Chondrocyte (in vitro differentiated cells): Measurements from ENCODE around the gene DYNC1I1. TPM values are rescaled to one million over a fixed set of nuclear protein-coding genes. Genes with fewer than 3 reads are reported as not detected.

ENCODE experiments used
- DNase-seq: peaks from one replicate; pipeline ENCODE4 v3.0.0; 2021; ENCODE audit warnings: mixed read lengths, low spot score
- H3K27ac Mint-ChIP-seq: one replicate; pipeline ENCODE4 v1.8.0; 2021; ENCODE audit warnings: mild to moderate bottlenecking, moderate library complexity, mixed read lengths; ENCODE audit not compliant: unreplicated experiment
- H3K27me3 Mint-ChIP-seq: 2 replicates; pipeline ENCODE4 v1.8.0; 2021; ENCODE audit warnings: low read depth, mixed read lengths
- H3K36me3 Mint-ChIP-seq: 2 replicates; pipeline ENCODE4 v1.8.0; 2021; ENCODE audit warnings: low read depth, mixed read lengths
- H3K4me1 Mint-ChIP-seq: 2 replicates; pipeline ENCODE4 v1.8.0; 2021; ENCODE audit warnings: low read depth, mild to moderate bottlenecking, mixed read lengths
- H3K4me3 Mint-ChIP-seq: one replicate; pipeline ENCODE4 v1.8.0; 2021; ENCODE audit warnings: mild to moderate bottlenecking, moderate library complexity, mixed read lengths; ENCODE audit not compliant: unreplicated experiment
- H3K9me3 Mint-ChIP-seq: 2 replicates; pipeline ENCODE4 v1.8.0; 2021; ENCODE audit warnings: low read depth, mixed read lengths
- total RNA-seq: library from RNA; stranded (reverse); gene quantifications from 3 replicates; pipeline ENCODE4 v1.2.1, GENCODE V29; 2021
- TF ChIP-seq, protein P1 (sequence below): fragments of 200-600 bp; sonication (generic); IDR thresholded peaks from 2 replicates; pipeline ENCODE4 v1.5.0; 2021; ENCODE audit warnings: antibody characterized with exemption, mild to moderate bottlenecking, moderate library complexity

The DYNC1I1 gene
- total RNA-seq, 1 donor from 2014 or later: 17.4 TPM

DNA sequence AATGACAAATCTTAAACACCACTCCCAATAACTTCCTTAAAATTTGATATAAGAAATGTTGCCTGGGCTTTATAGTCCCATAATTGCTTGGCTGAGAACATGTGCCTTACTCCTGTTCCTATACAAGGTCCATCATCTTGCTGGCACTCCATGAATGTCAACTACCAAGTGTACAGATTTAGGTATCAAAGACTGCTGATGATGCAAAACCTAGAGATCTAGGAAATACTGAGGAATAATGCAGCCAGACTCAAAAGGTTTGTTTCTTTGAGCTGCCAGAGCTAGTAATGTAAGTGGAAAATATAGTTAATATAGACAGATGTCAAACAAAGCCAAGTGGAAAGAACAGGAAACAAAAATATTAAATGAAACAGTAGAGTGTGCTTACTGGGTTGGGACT, 121.1 kb downstream of the DYNC1I1 start:
- peaks cover 8% of the 10 kb centered on the region for H3K36me3 Mint-ChIP-seq
- TF ChIP-seq, protein P1, sequence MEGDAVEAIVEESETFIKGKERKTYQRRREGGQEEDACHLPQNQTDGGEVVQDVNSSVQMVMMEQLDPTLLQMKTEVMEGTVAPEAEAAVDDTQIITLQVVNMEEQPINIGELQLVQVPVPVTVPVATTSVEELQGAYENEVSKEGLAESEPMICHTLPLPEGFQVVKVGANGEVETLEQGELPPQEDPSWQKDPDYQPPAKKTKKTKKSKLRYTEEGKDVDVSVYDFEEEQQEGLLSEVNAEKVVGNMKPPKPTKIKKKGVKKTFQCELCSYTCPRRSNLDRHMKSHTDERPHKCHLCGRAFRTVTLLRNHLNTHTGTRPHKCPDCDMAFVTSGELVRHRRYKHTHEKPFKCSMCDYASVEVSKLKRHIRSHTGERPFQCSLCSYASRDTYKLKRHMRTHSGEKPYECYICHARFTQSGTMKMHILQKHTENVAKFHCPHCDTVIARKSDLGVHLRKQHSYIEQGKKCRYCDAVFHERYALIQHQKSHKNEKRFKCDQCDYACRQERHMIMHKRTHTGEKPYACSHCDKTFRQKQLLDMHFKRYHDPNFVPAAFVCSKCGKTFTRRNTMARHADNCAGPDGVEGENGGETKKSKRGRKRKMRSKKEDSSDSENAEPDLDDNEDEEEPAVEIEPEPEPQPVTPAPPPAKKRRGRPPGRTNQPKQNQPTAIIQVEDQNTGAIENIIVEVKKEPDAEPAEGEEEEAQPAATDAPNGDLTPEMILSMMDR: no peak
- no peak overlapping the region for H3K27ac Mint-ChIP-seq

GRCh38 chr7:95897557-95898251, 125.3 kb downstream of the DYNC1I1 start:
- no peaks in the 10 kb centered on the region for H3K9me3 Mint-ChIP-seq
- H3K27ac Mint-ChIP-seq: no peak overlapping the region
- H3K4me1 Mint-ChIP-seq: no peaks in the 10 kb centered on the region
- no peaks in the 10 kb centered on the region for H3K27me3 Mint-ChIP-seq
- H3K36me3 Mint-ChIP-seq: no peaks in the 10 kb centered on the region
- TF ChIP-seq, protein P1: no peak
- no peak for DNase-seq
- no peak overlapping the region for H3K4me3 Mint-ChIP-seq

More for the DNA sequence above, 121.1 kb downstream of the DYNC1I1 start:
- Mint-ChIP-seq H3K27me3 (no peaks in the 10 kb centered on the region), H3K9me3 (peaks cover 3% of the 10 kb centered on the region), H3K4me3 (no peak overlapping the region), H3K4me1 (no peaks in the 10 kb centered on the region)
- no peak for DNase-seq

DNA sequence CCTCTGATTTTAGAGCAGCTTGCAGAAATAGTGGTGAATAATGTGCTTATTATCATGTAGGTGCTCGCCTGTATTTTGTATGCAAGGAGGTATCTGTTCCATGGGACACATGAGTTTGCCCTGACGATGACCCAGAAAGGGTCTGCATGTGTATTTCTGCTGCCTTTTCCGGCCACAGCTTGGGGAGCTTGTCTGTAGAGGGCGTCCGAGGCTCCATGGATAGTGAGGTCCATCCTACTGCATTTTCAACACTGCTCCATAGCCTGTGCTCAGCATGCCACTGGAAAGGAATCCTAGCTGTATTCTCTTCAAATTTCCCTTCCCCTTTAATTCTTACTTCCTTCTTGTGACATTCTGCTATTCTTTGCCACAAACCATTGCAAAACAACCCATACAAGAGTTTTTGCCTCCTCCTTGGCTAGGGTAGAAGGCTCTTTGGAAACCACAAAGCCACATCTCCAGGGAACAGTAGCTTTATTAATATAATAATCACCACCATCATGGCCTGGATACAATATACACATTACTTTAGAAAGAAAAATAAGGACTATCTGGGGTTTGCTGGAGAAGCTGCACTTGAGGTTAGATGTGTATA, 127.7 kb downstream of the DYNC1I1 start:
- H3K36me3 Mint-ChIP-seq: no peaks in the 10 kb centered on the region
- no peak overlapping the region for H3K4me3 Mint-ChIP-seq
- H3K27me3 Mint-ChIP-seq: no peaks in the 10 kb centered on the region
- no peak overlapping the region for H3K27ac Mint-ChIP-seq
- TF ChIP-seq, protein P1: no peak
- no peak for DNase-seq
- H3K9me3 Mint-ChIP-seq: no peaks in the 10 kb centered on the region
- H3K4me1 Mint-ChIP-seq: no peaks in the 10 kb centered on the region

- H3K27me3 Mint-ChIP-seq: no peaks in the 10 kb centered on the region
- H3K36me3 Mint-ChIP-seq: no peaks in the 10 kb centered on the region
- H3K27ac Mint-ChIP-seq: no peak overlapping the region
- no peak for DNase-seq
- TF ChIP-seq, protein P1: no peak
- no peaks in the 10 kb centered on the region for H3K9me3 Mint-ChIP-seq
- H3K4me3 Mint-ChIP-seq: no peak overlapping the region
- no peaks in the 10 kb centered on the region for H3K4me1 Mint-ChIP-seq
Observed at GRCh38 chr7:95901006-95901405, 128.7 kb downstream of the DYNC1I1 start.

DNA sequence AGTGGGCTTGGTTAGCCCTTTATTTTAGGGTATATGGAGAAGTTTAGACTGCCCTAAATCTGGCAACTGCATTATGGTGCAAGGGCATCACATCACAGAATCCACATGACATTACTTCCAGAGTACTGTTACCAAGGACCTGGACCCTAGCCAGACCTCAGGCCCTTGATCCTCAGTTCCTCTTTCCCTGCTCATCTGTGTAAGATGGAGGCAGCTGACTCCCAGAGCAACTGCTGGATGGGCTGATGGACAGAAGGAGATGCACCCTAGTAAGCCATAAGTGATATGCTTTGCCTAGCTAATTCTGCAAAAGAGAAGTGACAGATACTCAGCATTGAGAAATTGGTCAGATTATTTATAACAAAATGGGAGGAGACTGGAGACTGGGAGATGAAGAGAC, 131.7 kb downstream of the DYNC1I1 start:
- Mint-ChIP-seq H3K27me3 (no peaks in the 10 kb centered on the region), H3K4me3 (no peak overlapping the region), H3K9me3 (no peaks in the 10 kb centered on the region), H3K4me1 (peaks cover 4% of the 10 kb centered on the region), H3K36me3 (peaks cover 5% of the 10 kb centered on the region), H3K27ac (no peak overlapping the region)
- TF ChIP-seq, protein P1: no peak
- DNase-seq: no peak
